Activated CD4-positive, alpha-beta T cell treated with anti-CD3 and anti-CD28 coated beads, Interleukin-2, amount 10 ng/mL, durations not matched to agents 24 days and 14 days (primary cell): Measurements from ENCODE around the gene FLOT2. TPM values are rescaled to one million over a fixed set of nuclear protein-coding genes. Genes with fewer than 3 reads are reported as not detected.

Source experiments
- DNase-seq: peaks from one replicate; pipeline ENCODE4 v3.0.0; 2022
- H3K27ac Mint-ChIP-seq: one replicate; pipeline ENCODE4 v1.8.0; 2022; ENCODE audit warnings: mild to moderate bottlenecking, mixed read lengths
- H3K27me3 Mint-ChIP-seq: one replicate; pipeline ENCODE4 v1.8.0; 2022; ENCODE audit warnings: mixed read lengths
- H3K36me3 Mint-ChIP-seq: one replicate; pipeline ENCODE4 v1.8.0; 2022; ENCODE audit warnings: low read depth, mild to moderate bottlenecking, mixed read lengths
- H3K4me1 Mint-ChIP-seq: one replicate; pipeline ENCODE4 v1.8.0; 2021; ENCODE audit warnings: mixed read lengths
- H3K4me3 Mint-ChIP-seq: one replicate; pipeline ENCODE4 v1.8.0; 2022; ENCODE audit warnings: mild to moderate bottlenecking, moderate library complexity, mixed read lengths
- H3K9me3 Mint-ChIP-seq: one replicate; pipeline ENCODE4 v1.8.0; 2021; ENCODE audit warnings: mixed read lengths
- intact Hi-C: fragments of 100-400 bp; cut with micrococcal nuclease; formaldehyde crosslinking; loops from one replicate; pipeline ENCODE4 v1.15.1; 2023
- total RNA-seq: library from RNA; stranded (reverse); gene quantifications from 2 replicates; pipeline ENCODE4 v1.2.3, GENCODE V29; 2022

The FLOT2 gene
- total RNA-seq, 1 donor from 2014 or later = 111 TPM

- intact Hi-C loops = no loop called here
- H3K9me3 Mint-ChIP-seq = no peaks in the 10 kb centered on the region
- H3K36me3 Mint-ChIP-seq = peaks cover 4% of the 10 kb centered on the region
- peaks cover 6% of the 10 kb centered on the region for H3K4me1 Mint-ChIP-seq
- no peaks in the 10 kb centered on the region for H3K27me3 Mint-ChIP-seq
- H3K27ac Mint-ChIP-seq = no peak overlapping the region
- H3K4me3 Mint-ChIP-seq = no peak overlapping the region
- DNase-seq = no peak
These were observed 31.4 kb downstream of the FLOT2 start for GRCh38 chr17:28865946-28866752.

- H3K27ac Mint-ChIP-seq = no peak overlapping the region
- no peaks in the 10 kb centered on the region for H3K9me3 Mint-ChIP-seq
- no peak for DNase-seq
- intact Hi-C loops = no loop called here
- peaks cover 10% of the 10 kb centered on the region for H3K36me3 Mint-ChIP-seq
- no peak overlapping the region for H3K4me3 Mint-ChIP-seq
- no peaks in the 10 kb centered on the region for H3K27me3 Mint-ChIP-seq
- H3K4me1 Mint-ChIP-seq = peaks cover 3% of the 10 kb centered on the region
These were observed 32.3 kb downstream of the FLOT2 start for GRCh38 chr17:28864991-28865849.

DNA sequence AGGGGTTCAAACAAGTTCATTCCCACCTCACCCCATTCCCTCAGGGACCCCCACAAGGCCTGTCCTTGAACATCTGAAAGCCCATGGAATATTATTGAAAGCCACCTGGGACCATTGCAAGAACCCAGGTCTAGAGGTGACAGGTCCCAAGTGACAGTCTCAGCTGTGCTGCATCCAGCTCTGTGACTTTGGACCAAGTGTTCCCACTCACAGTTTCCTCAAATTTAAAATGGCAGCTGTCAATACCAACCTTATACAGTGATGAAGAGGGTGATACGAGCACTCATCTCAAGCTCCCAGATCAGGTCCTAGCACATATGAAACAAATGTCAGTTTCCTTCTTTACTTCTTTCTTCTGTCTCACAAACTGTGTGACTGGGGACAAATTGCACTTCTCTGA lies 33.6 kb downstream of the FLOT2 start:
- no peak for DNase-seq
- H3K4me1 Mint-ChIP-seq = peaks cover 3% of the 10 kb centered on the region
- no peaks in the 10 kb centered on the region for H3K27me3 Mint-ChIP-seq
- intact Hi-C loops = no loop called here
- H3K4me3 Mint-ChIP-seq = no peak overlapping the region
- H3K9me3 Mint-ChIP-seq = no peaks in the 10 kb centered on the region
- no peak overlapping the region for H3K27ac Mint-ChIP-seq
- peaks cover 14% of the 10 kb centered on the region for H3K36me3 Mint-ChIP-seq

GRCh38 chr17:28862561-28862960 lies 35.0 kb downstream of the FLOT2 start:
- Mint-ChIP-seq H3K4me1 (peaks cover 13% of the 10 kb centered on the region), H3K9me3 (no peaks in the 10 kb centered on the region), H3K27ac (no peak overlapping the region), H3K36me3 (peaks cover 26% of the 10 kb centered on the region), H3K27me3 (no peaks in the 10 kb centered on the region), H3K4me3 (no peak overlapping the region)
- DNase-seq = no peak
- intact Hi-C loops = no loop called here

GRCh38 chr17:28861393-28862203 lies 35.9 kb downstream of the FLOT2 start:
- Mint-ChIP-seq H3K27me3 (no peaks in the 10 kb centered on the region), H3K4me1 (peaks cover 13% of the 10 kb centered on the region), H3K9me3 (no peaks in the 10 kb centered on the region), H3K4me3 (no peak overlapping the region), H3K36me3 (peaks cover 32% of the 10 kb centered on the region), H3K27ac (no peak overlapping the region)
- no peak for DNase-seq
- intact Hi-C loops = no loop called here

GRCh38 chr17:28860363-28860808 lies 37.1 kb downstream of the FLOT2 start:
- Mint-ChIP-seq H3K27me3 (no peaks in the 10 kb centered on the region), H3K4me3 (no peak overlapping the region), H3K27ac (no peak overlapping the region), H3K9me3 (no peaks in the 10 kb centered on the region), H3K36me3 (peaks cover 35% of the 10 kb centered on the region), H3K4me1 (peaks cover 16% of the 10 kb centered on the region)
- intact Hi-C loops = no loop called here
- no peak for DNase-seq

GRCh38 chr17:28858801-28859355 lies 38.7 kb downstream of the FLOT2 start:
- H3K9me3 Mint-ChIP-seq = no peaks in the 10 kb centered on the region
- no peak overlapping the region for H3K4me3 Mint-ChIP-seq
- H3K36me3 Mint-ChIP-seq = peaks cover 35% of the 10 kb centered on the region
- H3K27ac Mint-ChIP-seq = peak overlapping the region; percentile 19
- DNase-seq = no peak
- H3K4me1 Mint-ChIP-seq = peaks cover 19% of the 10 kb centered on the region
- H3K27me3 Mint-ChIP-seq = no peaks in the 10 kb centered on the region
- intact Hi-C loops = loop anchor here (5.0 kb wide), 1 partner anchor 47 kb away; no protein-coding TSS in a partner anchor

DNA sequence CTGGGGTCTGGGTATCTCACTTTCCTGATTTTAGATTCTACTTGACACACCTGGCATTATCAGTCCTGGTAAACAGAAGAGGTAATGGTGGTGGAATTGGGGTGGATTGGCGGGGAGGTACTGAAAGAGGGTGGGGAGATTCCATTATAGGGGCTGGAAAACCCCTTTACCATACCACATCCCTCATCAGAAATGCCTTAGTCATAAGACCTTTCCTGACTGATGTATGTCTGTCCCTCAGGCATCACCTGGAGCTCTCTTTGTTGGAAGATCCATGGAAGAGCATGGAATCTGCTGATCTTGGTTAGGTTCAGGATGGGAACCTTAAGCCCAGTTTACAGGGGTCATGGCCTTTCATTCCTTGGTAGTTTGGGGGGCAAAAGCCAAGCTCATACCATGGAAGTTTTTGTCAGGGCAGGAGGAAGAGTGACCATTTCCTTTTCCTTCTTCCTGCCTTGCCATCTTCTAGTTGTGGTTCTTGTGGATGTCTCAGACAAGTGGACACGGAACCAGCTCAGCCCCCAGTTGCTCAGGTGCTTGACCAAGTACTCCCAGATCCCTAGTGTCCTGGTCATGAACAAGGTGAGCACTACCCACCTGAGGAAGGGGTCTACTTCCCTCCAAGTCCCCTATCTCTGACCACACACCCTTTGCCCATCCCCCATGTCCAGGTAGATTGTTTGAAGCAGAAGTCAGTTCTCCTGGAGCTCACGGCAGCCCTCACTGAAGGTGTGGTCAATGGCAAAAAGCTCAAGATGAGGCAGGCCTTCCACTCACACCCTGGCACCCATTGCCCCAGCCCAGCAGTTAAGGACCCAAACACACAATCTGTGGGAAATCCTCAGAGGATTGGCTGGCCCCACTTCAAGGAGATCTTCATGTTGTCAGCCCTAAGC lies 39.4 kb downstream of the FLOT2 start:
- Mint-ChIP-seq H3K36me3 (peaks cover 35% of the 10 kb centered on the region), H3K4me3 (no peak overlapping the region), H3K9me3 (no peaks in the 10 kb centered on the region), H3K27ac (peak overlapping the region; percentile 76), H3K27me3 (no peaks in the 10 kb centered on the region), H3K4me1 (peaks cover 19% of the 10 kb centered on the region)
- intact Hi-C loops = loop anchor here (5.0 kb wide), 1 partner anchor 46 kb away; no protein-coding TSS in a partner anchor
- no peak for DNase-seq

- Mint-ChIP-seq H3K4me1 (peaks cover 19% of the 10 kb centered on the region), H3K27me3 (no peaks in the 10 kb centered on the region), H3K36me3 (peaks cover 31% of the 10 kb centered on the region), H3K27ac (no peak overlapping the region), H3K4me3 (peak overlapping the region; percentile 82), H3K9me3 (no peaks in the 10 kb centered on the region)
- intact Hi-C loops = loop anchor here (5.0 kb wide), 1 partner anchor 44 kb away; no protein-coding TSS in a partner anchor
- DNase-seq = no peak
These were observed 41.4 kb downstream of the FLOT2 start for GRCh38 chr17:28856028-28856574.

DNA sequence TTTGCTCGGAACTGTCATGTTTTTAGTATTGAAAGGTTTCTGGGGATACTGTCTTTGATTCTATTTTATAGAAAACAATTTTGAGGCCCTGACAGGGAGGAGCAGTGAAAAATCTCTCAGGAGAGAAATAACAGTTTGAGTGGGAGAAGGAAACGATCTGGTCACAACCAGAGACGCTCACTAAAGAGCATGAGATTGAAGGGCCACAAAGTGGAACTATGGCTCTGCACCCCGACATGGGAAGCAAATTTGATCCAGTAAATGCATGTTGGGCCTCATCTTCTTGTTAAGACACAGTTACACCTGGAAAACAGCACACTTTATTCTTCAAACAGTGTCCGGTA lies 42.2 kb downstream of the FLOT2 start:
- Mint-ChIP-seq H3K4me1 (peaks cover 19% of the 10 kb centered on the region), H3K9me3 (no peaks in the 10 kb centered on the region), H3K27me3 (no peaks in the 10 kb centered on the region), H3K27ac (peak overlapping the region; percentile 85), H3K36me3 (peaks cover 26% of the 10 kb centered on the region), H3K4me3 (peak overlapping the region; percentile 82)
- intact Hi-C loops = loop anchor here (2.0 to 5.0 kb wide), 2 partner anchors 43 to 47 kb away; partner anchors contain the start of gene DHRS13
- no peak for DNase-seq

GRCh38 chr17:28854457-28855335 lies 42.8 kb downstream of the FLOT2 start, which contains the start of gene ERAL1:
Gene ERAL1 (plus strand): TSS chr17:28855016. CDS start chr17:28855035, 19 bp downstream.
- Mint-ChIP-seq H3K4me1 (peaks cover 19% of the 10 kb centered on the region), H3K27ac (peak within 1 kb of the TSS; percentile 85), H3K36me3 (peaks cover 23% of the 10 kb centered on the region), H3K4me3 (peak within 1 kb of the TSS; percentile 82), H3K27me3 (no peaks in the 10 kb centered on the region), H3K9me3 (no peaks in the 10 kb centered on the region)
- intact Hi-C loops = loop anchor here (1.0 to 5.0 kb wide), 4 partner anchors 12 to 91 kb away; partner anchors contain the start of genes DHRS13 and FAM222B
- peak; percentile 96 for DNase-seq
